HG03469 (cell line): ENCODE measurements around the gene CD40LG.

Experiments used
- ATAC-seq: cut with Tn5 transposase; IDR thresholded peaks from one replicate; pipeline ENCODE4 v1.9.1; 2021; ENCODE audit warnings: mild to moderate bottlenecking, moderate library complexity, moderate number of reproducible peaks; ENCODE audit not compliant: unreplicated experiment

The CD40LG gene

DNA sequence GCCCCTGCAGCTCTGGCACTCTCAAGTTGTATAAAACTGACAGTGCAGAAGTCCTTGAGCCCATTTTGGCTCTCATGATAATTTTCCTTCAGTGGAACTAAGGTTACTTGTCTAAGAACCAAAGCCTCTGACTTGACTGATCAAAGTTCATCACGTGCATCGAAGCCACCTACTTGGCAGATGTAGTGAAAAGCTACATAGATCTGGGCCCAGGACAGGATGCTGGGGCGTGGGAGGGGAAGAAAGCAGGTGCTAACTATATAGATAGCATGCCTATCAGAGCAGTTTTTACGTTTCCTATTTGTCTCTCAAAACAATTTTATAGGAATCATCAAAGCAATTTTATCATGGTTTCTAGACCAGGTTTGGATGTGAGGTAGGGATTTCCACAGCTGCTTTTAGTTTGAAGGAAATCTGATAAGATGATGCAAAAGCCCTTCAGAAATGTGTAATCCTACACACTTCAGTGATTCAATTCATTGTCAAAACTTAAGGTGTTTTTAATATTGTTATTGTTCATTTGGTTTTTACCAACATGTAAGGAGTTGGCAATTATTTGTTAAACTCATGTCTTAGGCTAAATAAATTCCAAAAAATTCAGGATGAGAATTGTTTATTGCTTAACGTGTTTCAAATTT, 1.2 kb upstream of the CD40LG start:
- ATAC-seq, result no peak

- no peak for ATAC-seq
These were observed 2.9 kb downstream of the CD40LG start for GRCh38 chrX:136650811-136651210.

DNA sequence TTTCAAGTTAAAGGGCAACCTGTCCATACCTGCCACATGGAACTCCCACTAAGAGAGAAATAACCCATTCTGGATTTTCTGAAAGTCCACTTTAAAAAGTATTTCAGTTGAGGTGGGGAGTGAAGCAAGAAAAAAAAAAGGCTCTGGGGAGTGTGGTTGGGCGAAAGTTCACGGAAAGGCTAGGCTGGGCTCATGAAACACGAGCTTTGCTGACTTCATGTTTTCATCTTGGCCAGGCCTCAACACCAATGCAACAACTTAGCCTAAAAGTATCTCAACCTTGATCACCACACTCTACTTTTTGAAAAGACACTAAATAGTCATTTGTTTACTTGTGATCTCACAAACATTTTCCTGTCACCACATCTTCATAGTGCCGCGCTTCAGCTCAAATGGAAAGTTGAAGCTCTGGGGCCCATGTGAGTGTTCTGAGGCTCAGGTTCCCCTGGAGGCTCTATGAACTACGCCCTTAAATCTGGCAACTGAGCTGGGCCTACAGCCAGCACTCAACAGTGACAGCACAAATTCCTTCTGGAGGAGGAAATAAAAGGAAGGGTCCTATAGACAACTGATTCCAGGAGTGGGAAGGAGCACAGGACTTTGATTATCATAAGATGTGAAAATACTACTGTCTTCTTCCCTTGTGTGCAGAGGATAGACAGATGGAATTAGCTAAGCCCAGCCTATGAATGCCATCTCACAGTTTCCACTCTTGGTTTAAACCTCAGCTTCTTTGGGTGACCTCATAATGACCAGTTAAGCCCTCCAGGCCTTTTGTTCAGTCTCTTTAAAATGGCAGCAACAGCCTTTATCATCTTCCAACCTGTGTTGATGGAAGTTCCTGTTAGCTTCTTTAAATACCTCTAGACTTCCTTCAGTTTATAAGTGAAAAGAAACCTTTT, 5.1 kb downstream of the CD40LG start:
- ATAC-seq, result no peak

DNA sequence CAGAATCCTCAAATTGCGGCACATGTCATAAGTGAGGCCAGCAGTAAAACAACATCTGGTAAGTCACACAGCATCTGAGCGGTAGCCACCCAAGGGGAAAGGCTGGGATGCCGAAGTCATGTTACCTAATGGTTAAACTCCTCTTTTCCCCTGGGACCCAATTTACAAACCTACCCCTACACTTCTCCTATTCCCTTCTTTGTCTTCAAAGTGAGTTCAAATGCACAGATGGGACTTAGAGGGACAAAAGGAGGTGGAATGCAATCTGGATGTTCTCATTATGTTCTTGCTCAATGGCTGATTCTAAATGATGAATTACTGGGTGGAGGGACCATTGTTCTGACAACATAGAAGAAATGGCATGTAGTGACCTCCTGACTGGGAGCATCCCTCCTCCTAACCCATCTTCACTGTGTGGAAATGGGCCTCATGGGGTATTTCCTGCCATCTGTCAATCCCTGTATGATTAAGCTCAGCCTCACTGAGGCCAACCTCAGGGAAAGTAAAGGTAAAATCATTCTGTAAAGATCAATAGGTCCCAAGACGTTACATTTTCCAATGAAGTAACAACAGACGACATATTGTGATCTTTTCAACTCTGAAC, 8.5 kb downstream of the CD40LG start:
- ATAC-seq, result no peak

GRCh38 chrX:136658151-136658550, 10.2 kb downstream of the CD40LG start:
- ATAC-seq, result no peak

DNA sequence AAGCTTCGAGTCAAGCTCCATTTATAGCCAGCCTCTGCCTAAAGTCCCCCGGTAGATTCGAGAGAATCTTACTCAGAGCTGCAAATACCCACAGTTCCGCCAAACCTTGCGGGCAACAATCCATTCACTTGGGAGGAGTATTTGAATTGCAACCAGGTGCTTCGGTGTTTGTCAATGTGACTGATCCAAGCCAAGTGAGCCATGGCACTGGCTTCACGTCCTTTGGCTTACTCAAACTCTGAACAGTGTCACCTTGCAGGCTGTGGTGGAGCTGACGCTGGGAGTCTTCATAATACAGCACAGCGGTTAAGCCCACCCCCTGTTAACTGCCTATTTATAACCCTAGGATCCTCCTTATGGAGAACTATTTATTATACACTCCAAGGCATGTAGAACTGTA, 11.2 kb downstream of the CD40LG start:
- no peak for ATAC-seq

DNA sequence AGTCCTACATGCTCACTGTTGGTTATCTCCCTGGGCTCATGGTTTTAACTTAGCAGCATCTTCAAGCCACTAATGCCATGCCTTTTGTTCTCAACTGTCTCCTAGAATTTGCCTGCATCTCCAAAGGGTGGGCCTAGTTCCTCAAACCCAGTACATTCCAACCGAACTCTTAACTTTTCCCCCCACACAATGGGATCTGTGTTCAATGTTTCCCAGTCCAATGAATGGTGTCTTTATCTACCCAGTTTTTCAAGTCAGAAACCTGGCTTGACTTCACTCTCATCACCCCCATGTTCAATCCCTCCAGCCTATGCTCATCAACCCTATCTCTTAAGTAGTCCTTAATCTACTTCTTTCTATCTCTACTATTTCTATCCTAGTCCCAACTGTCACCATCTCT, 12.9 kb downstream of the CD40LG start:
- no peak for ATAC-seq

DNA sequence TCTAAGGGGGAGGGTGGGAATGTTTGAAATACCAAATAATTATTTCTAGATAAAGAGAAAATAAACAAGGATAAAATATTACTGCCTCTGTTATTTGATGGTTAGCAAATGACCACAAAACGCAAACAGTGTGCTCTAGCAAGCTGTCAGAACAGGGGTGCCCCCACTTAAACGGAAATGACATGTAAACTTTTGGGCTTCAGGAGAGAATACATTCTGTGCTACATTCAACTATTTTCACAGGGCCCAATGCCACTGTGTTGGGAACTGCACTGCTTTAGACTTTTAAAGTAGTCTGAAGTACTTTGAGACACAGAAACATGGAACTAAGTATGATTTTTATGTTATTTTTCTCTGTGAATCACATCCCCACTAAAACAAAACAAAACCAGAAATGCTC, 14.1 kb downstream of the CD40LG start:
- ATAC-seq, result no peak

DNA sequence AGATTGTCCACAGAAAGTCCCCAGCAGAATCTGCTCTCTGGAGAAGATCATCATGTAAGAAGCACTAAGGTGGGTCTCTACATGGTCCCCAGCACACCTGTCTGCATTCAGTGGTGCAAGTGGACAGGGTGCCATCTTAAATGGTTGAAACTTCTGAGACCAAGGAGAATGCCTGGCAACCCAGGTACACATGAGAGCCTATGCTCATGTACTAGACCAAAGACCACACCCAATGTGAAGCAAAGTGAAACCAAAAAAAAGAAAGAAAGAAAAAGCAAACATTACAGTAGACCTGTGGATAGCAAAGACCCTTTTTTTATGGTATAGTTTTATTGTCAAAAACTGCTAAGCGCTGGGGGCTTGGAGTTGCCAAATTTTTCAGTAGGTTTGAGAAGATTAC, 15.0 kb downstream of the CD40LG start:
- no peak for ATAC-seq

GRCh38 chrX:136665258-136665900, 17.4 kb downstream of the CD40LG start:
- ATAC-seq, result no peak

GRCh38 chrX:136666088-136666487, 18.1 kb downstream of the CD40LG start:
- peak; percentile 47 for ATAC-seq

GRCh38 chrX:136667446-136668168, 19.6 kb downstream of the CD40LG start:
- no peak for ATAC-seq

GRCh38 chrX:136671006-136671610, 23.1 kb downstream of the CD40LG start:
- ATAC-seq, result peak; percentile 36

DNA sequence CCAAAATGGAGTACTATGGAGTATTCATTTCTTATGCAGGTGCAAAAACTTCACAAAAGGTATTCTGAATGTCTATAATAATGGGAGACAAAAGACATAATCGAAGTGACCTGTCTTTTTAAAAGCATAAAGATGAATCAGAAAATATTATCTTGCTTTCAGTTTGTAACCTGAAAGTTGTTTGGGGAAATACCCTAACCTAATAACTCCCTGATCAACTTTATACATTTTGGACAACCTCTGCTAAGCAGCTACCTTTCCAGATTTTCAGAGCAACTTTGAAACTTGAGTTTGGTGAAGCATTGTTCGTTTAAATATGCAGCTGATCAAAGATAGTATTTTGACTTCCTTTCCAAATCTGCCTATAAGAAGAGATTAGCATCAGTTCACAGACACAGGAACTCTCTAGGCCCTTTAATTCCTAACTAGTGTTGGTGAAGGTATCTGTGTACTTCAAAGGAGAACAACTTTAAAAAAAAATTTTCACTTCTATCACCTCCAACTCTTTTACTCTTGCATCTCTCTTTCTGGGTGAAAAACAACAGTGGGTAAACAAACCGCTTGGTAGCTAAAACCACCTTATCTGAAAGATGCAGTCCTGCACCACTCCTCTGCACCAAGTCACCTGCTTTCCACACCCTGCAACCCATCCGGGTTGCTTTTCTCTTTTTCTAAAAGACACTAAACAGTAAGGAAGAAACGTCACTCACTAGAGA, 26.5 kb downstream of the CD40LG start:
- ATAC-seq, result no peak

DNA sequence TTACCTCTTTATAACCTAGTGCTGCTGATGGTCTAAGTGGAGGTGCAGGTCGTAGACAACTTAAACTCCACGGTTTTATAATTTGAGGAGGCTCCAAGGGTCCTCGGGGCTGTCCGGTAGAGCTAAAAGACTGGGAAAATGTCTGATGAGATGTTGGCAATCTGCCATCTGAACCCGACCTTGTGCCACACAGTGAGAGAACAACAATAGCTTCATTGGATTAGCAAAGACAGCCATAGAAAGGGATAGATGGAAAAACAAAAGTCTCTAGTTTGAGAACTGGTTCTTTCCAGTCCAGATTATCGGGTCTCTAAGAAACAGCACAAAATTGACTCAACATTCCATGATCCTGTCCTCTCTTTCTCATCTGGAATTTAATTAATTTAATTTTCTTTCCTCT, 31.6 kb downstream of the CD40LG start:
- ATAC-seq, result no peak

DNA sequence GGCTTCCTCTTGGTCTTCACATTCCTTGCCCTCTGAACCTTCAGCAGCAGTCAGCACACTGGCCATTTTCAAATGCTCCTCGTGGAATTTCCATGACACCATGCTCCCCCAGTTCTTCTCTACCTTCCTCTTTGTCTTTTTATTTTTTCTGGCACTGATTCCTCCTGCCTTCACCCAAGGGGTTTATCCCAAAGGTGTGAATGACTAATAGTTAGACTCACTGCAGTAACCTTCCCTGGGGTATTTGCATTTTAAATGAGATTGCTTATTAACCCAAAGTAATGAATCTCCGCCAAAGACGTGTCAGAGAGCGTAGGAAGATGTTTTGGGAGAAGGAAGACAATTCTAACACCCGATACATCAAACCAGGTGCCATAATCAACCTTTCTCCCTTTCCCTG, 36.2 kb downstream of the CD40LG start:
- no peak for ATAC-seq

- no peak for ATAC-seq
These were observed 39.5 kb downstream of the CD40LG start for GRCh38 chrX:136687457-136687856.

DNA sequence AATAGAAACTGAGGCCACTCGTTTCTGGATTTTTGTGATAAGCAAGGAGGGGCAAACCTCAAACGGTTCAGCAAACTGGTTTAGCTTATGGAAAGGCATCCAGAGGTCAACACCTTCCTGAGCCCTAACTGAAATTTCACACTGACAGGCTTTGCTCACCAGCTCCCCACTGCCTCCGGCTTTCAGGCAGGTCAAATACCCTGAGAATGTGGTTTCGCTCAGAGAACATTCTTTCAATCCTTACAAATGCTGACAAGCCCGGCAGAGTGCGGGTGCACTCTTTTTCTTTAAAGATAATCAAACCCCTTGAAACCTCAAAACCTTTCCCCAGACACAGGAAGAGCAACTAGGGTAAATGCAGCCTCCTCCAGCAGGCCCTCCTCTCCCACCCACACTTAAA, 41.5 kb downstream of the CD40LG start:
- no peak for ATAC-seq

GRCh38 chrX:136691028-136691809, 43.3 kb downstream of the CD40LG start:
- ATAC-seq, result no peak
